B cell (primary cell): ENCODE results near the gene B3GALNT1. TPM values are rescaled to one million over a fixed set of nuclear protein-coding genes. Genes with fewer than 3 reads are reported as not detected.

ENCODE experiments used
- ATAC-seq: fragments of 200-7000 bp; cut with Tn5 transposase; one replicate; pipeline ENCODE4 v1.10.0; 2021; ENCODE audit warnings: low read depth, mild to moderate bottlenecking, moderate number of reproducible peaks, moderate library complexity
- CTCF ChIA-PET: fragments of 350-600 bp; sonication (Branson Sonifier 250); formaldehyde crosslinking; loops from one replicate; lab custom pipeline; 2021; ENCODE audit warnings: antibody characterized with exemption, inconsistent platforms; lab: Charles Lee
- POLR2A ChIA-PET: fragments of 350-600 bp; sonication (Branson Sonifier 250); formaldehyde crosslinking; loops from one replicate; lab custom pipeline; 2021; ENCODE audit warnings: antibody characterized with exemption; lab: Charles Lee
- DNase-seq: peaks from one replicate; pipeline ENCODE4 v3.0.0; 2013
- H2AFZ ChIP-seq: 2 replicates; pipeline ENCODE4 v1.6.1; 2012; ENCODE audit warnings: mild to moderate bottlenecking, low read depth, low read length; ENCODE audit not compliant: insufficient read depth, poor library complexity, severe bottlenecking
- H3K27ac ChIP-seq, 2 donors: 1 replicate in 1 of 2; 2 replicates in 1 of 2; pipeline ENCODE4 v1.5.1; 2012 to 2013; ENCODE audit warnings: low read length in 2 of 2, mild to moderate bottlenecking in 2 of 2, moderate library complexity in 1 of 2
- H3K27me3 ChIP-seq, 4 experiments: fragments of 200-600 bp in 1 of 4; sonication (generic) in 1 of 4; replicated peaks in 1 of 4; 1 replicate in 2 of 4; 2 replicates in 2 of 4; pipeline versions ENCODE4 v1.6.1 to v1.7.0; 2013 to 2016; ENCODE audit warnings: low read length in 3 of 4, mild to moderate bottlenecking in 2 of 4, mixed read lengths in 1 of 4, moderate library complexity in 1 of 4; ENCODE audit not compliant: insufficient read depth in 4 of 4, control insufficient read depth in 3 of 4; ENCODE audit errors: control extremely low read depth in 1 of 4
- H3K36me3 ChIP-seq, 2 experiments: replicated peaks in 1 of 2; 1 replicate in 1 of 2; 2 replicates in 1 of 2; pipeline versions ENCODE4 v1.6.1 to v1.7.1; 2013; ENCODE audit warnings: low read length in 1 of 2; ENCODE audit not compliant: insufficient read depth in 2 of 2, control insufficient read depth in 1 of 2; ENCODE audit errors: control extremely low read depth in 1 of 2, extremely low read depth in 1 of 2
- H3K4me1 ChIP-seq, 2 donors: fragments of 200-600 bp in 1 of 2; sonication (generic) in 1 of 2; 1 replicate in 1 of 2; 2 replicates in 1 of 2; pipeline versions ENCODE4 v1.5.1 to v1.6.1; 2013 to 2017; ENCODE audit warnings: low read length in 2 of 2; ENCODE audit not compliant: control insufficient read depth in 2 of 2, insufficient read depth in 2 of 2
- H3K4me2 ChIP-seq: replicated peaks from 2 replicates; pipeline ENCODE3; 2012; ENCODE audit warnings: mild to moderate bottlenecking, low read depth, low read length; ENCODE audit not compliant: poor library complexity, severe bottlenecking
- H3K4me3 ChIP-seq, 5 experiments: fragments of 200-600 bp in 1 of 5; sonication (generic) in 1 of 5; 1 replicate in 3 of 5; 2 replicates in 2 of 5; pipeline versions ENCODE4 v1.5.1 to v1.7.0; 2011 to 2016; ENCODE audit warnings: low read length in 4 of 5, mild to moderate bottlenecking in 4 of 5, low read depth in 2 of 5, control low read depth in 1 of 5, moderate library complexity in 1 of 5; ENCODE audit not compliant: insufficient read depth in 1 of 5; ENCODE audit errors: control extremely low read depth in 1 of 5, extremely low read depth in 1 of 5
- H3K79me2 ChIP-seq: fragments of 200-600 bp; sonication (generic); one replicate; pipeline ENCODE4 v1.6.0; 2016; ENCODE audit warnings: low read length; ENCODE audit not compliant: control insufficient read depth, insufficient read depth
- H3K9ac ChIP-seq: fragments of 200-600 bp; sonication (generic); 2 replicates; pipeline ENCODE4 v1.6.1; 2017; ENCODE audit warnings: mild to moderate bottlenecking, low read length, moderate library complexity
- H3K9me3 ChIP-seq, 3 donors: one replicate each; pipeline versions ENCODE4 v1.6.1 to v1.7.1; 2013; ENCODE audit warnings: low read length in 2 of 3; ENCODE audit not compliant: control insufficient read depth in 2 of 3, insufficient read depth in 1 of 3; ENCODE audit errors: control extremely low read depth in 1 of 3
- H4K20me1 ChIP-seq: 2 replicates; pipeline ENCODE4 v1.6.0; 2012; ENCODE audit warnings: mild to moderate bottlenecking, low read length; ENCODE audit not compliant: insufficient read depth, control insufficient read depth, poor library complexity, severe bottlenecking
- H3K27ac Mint-ChIP-seq: one replicate; pipeline ENCODE4 v1.8.0; 2021; ENCODE audit warnings: mixed read lengths
- H3K27me3 Mint-ChIP-seq: one replicate; pipeline ENCODE4 v1.8.0; 2021; ENCODE audit warnings: mixed read lengths
- H3K4me1 Mint-ChIP-seq: one replicate; pipeline ENCODE4 v1.8.0; 2021; ENCODE audit warnings: mixed read lengths
- H3K4me3 Mint-ChIP-seq: one replicate; pipeline ENCODE4 v1.8.0; 2021; ENCODE audit warnings: mixed read lengths
- H3K9me3 Mint-ChIP-seq: one replicate; pipeline ENCODE4 v1.8.0; 2022; ENCODE audit warnings: mixed read lengths; ENCODE audit not compliant: insufficient read depth
- EZH2 ChIP-seq: IDR thresholded peaks from 2 replicates; pipeline ENCODE4 v1.6.1; 2012; ENCODE audit warnings: borderline replicate concordance, low read depth, mild to moderate bottlenecking, moderate library complexity, low read length; ENCODE audit not compliant: insufficient read depth, poor library complexity, severe bottlenecking
- WGBS: methylation state at CpG from one replicate; pipeline ENCODE4 v1.1.5; 2013; ENCODE audit warnings: missing lambda C conversion rate; ENCODE audit not compliant: insufficient coverage; 5-methylcytosine and 5-hydroxymethylcytosine counted together
- intact Hi-C: fragments of 100-400 bp; cut with micrococcal nuclease; formaldehyde crosslinking; loops from one replicate; pipeline ENCODE4 v1.10.0; 2022
- polyA plus RNA-seq: library from polyadenylated mRNA; depleted of rRNA; stranded (reverse); fragments of >200 nt; gene quantifications from 2 replicates; pipeline ENCODE4 v1.2.3, GENCODE V29; 2012
- total RNA-seq, 2 donors: library from RNA; stranded (reverse); fragments of 120-200 nt in 1 of 2; gene quantifications; 1 replicate in 1 of 2; 2 replicates in 1 of 2; pipeline versions ENCODE4 v1.2.3 to v1.2.4, GENCODE V29; 2013 to 2022
- TF ChIP-seq, protein P1 (sequence below): fragments of 200-600 bp; IDR thresholded peaks from one replicate; pipeline ENCODE4 v1.8.0; 2022; ENCODE audit warnings: antibody characterized with exemption, mild to moderate bottlenecking

The B3GALNT1 gene
- total and polyA plus RNA-seq, 2 donors (not counting 1 experiment from before 2014, with no cell fraction given) = 0.28 to 6.4 TPM

DNA sequence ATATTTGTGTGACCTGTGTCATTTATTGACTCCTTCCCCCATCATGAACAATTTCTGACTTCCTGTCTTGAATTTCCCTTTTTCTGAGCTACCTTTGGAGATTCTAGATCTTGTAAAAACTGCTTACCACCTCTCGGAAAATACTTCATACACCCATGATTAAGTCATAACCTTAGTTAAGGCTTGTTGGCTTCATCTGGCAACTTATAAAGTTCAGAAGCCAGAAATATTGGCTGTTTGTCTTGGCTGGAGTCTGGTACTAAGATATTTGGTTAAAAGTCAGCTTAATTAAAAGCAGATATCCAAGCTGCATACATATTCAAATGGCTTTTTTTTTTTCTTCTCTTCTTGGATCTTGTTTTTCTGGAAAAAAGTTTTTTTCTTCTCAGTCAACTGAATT, 37.3 kb upstream of the B3GALNT1 start:
- WGBS = no CpG with 5 or more reads among the region's 1 CpG
- Mint-ChIP-seq H3K27me3 (no peaks in the 10 kb centered on the region), H3K4me1 (no peaks in the 10 kb centered on the region), H3K27ac (no peak overlapping the region), H3K4me3 (no peak overlapping the region), H3K9me3 (no peaks in the 10 kb centered on the region)
- DNase-seq = no peak
- TF ChIP-seq, protein P1, sequence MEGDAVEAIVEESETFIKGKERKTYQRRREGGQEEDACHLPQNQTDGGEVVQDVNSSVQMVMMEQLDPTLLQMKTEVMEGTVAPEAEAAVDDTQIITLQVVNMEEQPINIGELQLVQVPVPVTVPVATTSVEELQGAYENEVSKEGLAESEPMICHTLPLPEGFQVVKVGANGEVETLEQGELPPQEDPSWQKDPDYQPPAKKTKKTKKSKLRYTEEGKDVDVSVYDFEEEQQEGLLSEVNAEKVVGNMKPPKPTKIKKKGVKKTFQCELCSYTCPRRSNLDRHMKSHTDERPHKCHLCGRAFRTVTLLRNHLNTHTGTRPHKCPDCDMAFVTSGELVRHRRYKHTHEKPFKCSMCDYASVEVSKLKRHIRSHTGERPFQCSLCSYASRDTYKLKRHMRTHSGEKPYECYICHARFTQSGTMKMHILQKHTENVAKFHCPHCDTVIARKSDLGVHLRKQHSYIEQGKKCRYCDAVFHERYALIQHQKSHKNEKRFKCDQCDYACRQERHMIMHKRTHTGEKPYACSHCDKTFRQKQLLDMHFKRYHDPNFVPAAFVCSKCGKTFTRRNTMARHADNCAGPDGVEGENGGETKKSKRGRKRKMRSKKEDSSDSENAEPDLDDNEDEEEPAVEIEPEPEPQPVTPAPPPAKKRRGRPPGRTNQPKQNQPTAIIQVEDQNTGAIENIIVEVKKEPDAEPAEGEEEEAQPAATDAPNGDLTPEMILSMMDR = no peak
- no peak for TF ChIP-seq EZH2
- POLR2A ChIA-PET = no interaction called here
- no peak overlapping the region for H3K27ac ChIP-seq
- H2AFZ ChIP-seq = no peak overlapping the region
- peaks cover 0 to 4% (median 0%) of the 10 kb centered on the region in 3 donors for H3K9me3 ChIP-seq
- no peak overlapping the region for H3K4me2 ChIP-seq
- CTCF ChIA-PET = no interaction called here
- H4K20me1 ChIP-seq = no peaks in the 10 kb centered on the region
- no peak overlapping the region for H3K4me3 ChIP-seq
- H3K79me2 ChIP-seq = no peaks in the 10 kb centered on the region
- no peaks in the 10 kb centered on the region for H3K36me3 ChIP-seq
- H3K4me1 ChIP-seq = no peaks in the 10 kb centered on the region
- H3K9ac ChIP-seq = no peak overlapping the region
- intact Hi-C loops = no loop called here
- no peak for ATAC-seq
- no peaks in the 10 kb centered on the region for H3K27me3 ChIP-seq

DNA sequence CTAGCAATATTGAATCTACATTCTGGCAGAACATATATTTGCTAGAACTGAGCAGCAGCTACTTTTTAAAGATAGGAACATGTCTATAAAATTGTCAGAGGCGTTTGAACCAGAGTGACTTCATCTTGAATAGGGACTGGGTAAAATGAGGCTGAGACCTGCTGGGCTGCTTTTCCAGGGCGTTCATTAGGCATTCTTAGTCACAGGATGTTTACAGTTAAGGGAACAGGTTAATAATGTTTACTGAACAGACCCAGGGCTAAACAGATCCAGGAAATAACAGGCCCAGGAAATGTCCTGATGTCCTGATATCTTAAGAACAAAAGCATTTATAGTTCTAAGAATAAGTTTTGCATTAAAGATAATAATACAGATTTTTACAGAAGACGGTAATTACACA, 34.5 kb upstream of the B3GALNT1 start:
- intact Hi-C loops = no loop called here
- Mint-ChIP-seq H3K4me1 (no peaks in the 10 kb centered on the region), H3K9me3 (no peaks in the 10 kb centered on the region), H3K4me3 (no peak overlapping the region), H3K27ac (no peak overlapping the region), H3K27me3 (no peaks in the 10 kb centered on the region)
- H3K9me3 ChIP-seq = peaks cover 0 to 4% (median 0%) of the 10 kb centered on the region in 3 donors
- no peaks in the 10 kb centered on the region for H3K27me3 ChIP-seq
- H3K4me1 ChIP-seq = no peaks in the 10 kb centered on the region
- no peaks in the 10 kb centered on the region for H4K20me1 ChIP-seq
- no peak for TF ChIP-seq EZH2
- TF ChIP-seq, protein P1 = no peak
- no peak overlapping the region for H3K4me2 ChIP-seq
- ATAC-seq (no peak), DNase-seq (no peak)
- POLR2A ChIA-PET = no interaction called here
- no peak overlapping the region for H3K4me3 ChIP-seq
- H3K79me2 ChIP-seq = no peaks in the 10 kb centered on the region
- H3K9ac ChIP-seq = no peak overlapping the region
- H3K27ac ChIP-seq = no peak overlapping the region
- H3K36me3 ChIP-seq = no peaks in the 10 kb centered on the region
- H2AFZ ChIP-seq = no peak overlapping the region
- WGBS = 83% methylated on average over 1 of the region's 3 CpGs
- CTCF ChIA-PET = interaction anchor here (0.9 kb wide), 1 partner anchor 19 kb away, joined by 5 read pairs; no protein-coding TSS in a partner anchor
